VCaP (cell line): Measurements from ENCODE around the gene GPC1.

ENCODE experiments used
- H3K27ac ChIP-seq: fragments of 450-650 bp; 2 replicates; pipeline ENCODE4 v1.5.1; 2017
- TF ChIP-seq, protein P1 (sequence below): fragments of 450-650 bp; conservative IDR thresholded peaks from 2 replicates; pipeline ENCODE4 v1.5.1; 2017; ENCODE audit warnings: mild to moderate bottlenecking, moderate library complexity

The GPC1 gene

DNA sequence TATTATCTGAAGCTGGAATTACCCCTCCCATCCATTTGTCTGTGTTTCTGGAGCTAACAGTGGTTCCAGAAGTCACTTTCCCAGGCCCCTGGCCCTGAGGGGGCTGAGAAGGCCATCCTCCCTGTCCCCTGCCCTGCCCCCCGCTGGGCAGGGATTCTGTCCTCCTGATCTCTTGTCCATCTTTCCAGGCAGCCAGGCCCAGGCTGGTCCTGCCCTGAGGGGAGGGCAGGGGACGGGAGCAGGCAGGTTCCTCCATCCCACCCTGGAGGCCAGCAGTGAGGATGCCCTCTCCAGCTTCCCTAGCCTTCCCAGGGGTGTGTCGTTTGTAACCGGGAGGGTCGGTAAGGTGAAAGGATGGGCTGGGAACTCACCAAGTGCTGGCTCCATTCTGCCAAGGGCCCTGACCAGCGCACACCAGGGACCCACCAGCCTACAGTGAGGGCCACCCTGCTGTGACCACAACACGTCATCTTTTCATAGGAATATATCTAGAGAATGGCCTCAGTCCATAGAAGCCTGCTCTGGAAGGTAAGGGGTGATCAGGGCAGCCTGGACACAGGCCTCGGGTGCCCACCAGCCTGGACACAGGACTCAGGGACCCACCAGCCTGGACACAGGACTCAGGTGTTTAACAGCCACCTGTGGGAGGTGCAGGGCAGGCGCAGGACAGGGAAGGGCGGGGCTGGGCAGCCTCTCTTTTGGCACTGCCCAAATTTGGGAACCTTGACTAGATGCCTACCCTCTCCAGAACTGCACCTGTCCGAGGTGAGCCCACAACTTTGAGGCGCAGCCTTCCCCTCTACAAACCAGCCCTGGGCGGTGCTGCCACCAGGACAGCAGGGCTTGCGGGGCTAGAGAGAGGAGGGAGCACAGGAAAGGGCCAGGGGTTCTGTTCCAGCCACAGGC lies 35.8 kb upstream of the GPC1 start:
- TF ChIP-seq, protein P1, sequence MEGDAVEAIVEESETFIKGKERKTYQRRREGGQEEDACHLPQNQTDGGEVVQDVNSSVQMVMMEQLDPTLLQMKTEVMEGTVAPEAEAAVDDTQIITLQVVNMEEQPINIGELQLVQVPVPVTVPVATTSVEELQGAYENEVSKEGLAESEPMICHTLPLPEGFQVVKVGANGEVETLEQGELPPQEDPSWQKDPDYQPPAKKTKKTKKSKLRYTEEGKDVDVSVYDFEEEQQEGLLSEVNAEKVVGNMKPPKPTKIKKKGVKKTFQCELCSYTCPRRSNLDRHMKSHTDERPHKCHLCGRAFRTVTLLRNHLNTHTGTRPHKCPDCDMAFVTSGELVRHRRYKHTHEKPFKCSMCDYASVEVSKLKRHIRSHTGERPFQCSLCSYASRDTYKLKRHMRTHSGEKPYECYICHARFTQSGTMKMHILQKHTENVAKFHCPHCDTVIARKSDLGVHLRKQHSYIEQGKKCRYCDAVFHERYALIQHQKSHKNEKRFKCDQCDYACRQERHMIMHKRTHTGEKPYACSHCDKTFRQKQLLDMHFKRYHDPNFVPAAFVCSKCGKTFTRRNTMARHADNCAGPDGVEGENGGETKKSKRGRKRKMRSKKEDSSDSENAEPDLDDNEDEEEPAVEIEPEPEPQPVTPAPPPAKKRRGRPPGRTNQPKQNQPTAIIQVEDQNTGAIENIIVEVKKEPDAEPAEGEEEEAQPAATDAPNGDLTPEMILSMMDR = no peak
- H3K27ac ChIP-seq = no peak overlapping the region

DNA sequence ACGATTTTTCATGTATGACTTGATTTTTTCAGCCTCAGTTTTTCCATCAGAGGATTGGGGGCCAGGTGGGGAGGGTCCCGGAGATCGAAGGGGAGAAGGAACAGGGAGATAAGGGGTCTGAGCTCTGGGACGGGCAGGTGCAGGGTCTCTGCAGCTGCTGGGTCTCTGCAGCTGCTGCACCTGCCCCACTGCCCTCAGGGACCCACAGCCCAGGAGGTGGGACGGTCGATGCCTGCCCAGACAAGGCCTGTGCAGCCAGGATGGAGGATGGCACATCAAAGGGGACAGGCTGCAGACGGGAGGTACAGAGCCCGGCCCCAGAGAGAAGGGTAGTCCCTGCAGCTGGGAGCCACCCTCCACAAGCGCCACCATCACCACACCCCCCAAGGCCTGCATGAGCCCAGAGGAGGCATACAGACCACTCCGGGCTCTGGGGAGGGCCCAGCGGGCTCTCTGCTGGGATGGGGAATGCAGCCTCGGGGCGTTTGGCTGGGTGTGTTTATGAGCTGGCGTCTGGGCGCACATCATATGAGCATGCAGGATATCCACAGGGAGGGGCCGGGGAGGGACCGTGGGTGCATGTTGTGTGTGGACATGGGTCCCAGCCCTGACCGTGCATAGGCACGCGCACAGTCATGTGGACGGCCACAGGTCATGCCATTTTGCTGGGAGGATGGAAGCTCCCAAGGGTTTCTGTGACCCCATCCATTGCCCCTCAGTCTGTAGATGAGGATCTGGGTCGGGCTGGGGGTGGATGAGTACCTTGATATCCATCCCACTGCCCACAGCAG lies 34.9 kb upstream of the GPC1 start:
- H3K27ac ChIP-seq = no peak overlapping the region
- TF ChIP-seq, protein P1 = no peak

DNA sequence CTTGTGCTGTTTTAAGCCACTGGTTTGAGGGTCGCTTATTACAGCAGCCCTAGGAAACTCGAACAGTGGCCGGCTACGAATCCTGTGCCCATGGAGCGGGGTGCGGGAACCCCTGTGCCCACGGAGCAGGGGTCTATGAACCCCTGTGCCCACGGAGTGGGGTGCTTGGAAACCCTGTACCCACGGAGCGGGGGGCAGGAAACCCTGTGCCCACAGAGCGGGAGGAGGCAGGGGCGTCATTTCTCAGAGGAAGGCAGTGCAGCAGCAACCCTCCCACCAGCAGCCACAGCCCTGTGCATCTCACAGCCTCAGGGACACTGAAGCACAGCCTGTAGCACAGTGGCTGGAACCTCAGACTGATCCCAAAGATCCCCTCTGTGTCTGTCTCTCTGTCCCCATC lies 34.2 kb upstream of the GPC1 start:
- TF ChIP-seq, protein P1 = no peak
- no peak overlapping the region for H3K27ac ChIP-seq

DNA sequence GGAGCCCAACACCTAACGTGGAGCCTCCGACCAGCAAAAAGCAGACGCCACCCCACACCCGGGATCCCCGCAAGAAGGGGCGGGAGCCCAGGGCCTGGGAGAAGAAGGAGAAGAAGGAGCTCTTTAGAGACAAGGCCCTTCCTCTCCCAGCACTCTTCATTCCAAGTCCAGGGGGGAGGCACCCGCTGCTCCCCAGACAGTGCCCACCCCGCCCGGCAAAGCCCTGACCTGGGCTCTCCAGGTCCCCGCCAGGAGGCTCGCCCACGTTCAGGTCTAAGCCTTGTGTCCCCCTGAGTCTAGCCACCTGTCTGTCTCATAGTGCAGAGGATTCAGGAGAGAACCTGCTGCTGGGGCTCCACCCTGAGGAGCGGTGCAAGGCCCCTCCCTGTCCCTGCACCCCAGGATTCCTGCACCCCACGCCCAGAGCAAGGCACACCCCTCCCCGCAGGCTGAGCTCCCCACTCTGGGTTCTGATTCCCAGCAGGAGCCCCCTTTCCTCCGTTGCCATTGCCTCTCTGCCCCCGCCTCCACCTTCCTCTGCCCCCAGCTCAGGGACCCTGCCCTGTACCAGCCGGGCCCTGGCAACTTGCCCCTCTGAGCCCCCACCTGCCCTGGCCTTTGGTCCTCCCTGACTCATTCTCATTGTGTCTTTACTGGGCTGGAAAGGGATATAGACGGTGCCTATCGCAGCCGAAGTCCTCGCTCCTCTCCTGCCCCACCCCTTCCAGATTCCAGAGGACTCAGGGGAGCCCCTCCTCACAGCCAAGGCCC lies 33.5 kb upstream of the GPC1 start:
- TF ChIP-seq, protein P1 = no peak
- H3K27ac ChIP-seq = no peak overlapping the region

DNA sequence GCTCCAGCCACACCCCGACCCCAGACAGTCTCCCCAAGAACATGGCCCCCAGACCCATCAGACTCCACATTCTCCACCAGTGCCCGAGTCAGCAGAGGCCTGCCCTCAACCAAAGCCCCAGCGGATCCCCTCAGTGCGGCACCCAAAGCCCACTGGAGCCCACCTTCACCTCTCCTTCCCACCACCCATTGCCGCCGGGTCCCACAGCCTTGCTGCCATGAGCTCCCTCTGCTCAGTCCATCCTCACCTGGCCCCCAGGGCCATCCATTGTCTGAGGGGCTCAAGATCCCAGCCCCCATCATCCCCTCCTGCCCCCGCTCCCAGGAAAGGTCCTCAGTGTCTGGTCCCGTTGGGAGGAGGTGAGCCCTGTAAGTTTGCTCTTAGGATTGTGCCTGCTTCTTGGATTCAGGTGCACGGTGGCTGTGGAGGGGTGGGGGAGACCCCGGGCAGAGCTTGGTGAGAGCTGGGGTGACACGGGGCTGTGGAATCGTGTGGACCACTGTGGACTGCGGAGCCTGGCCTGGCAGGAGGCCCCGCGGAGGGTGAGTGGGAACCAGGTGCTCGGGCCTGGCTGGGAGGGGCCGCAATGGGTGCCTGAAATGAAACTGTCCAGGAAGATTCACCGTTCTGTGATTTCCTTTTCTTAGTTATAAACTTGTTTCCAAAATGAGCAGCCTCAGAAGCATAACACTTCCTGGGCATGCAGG lies 32.7 kb upstream of the GPC1 start:
- TF ChIP-seq, protein P1 = no peak
- H3K27ac ChIP-seq = no peak overlapping the region

DNA sequence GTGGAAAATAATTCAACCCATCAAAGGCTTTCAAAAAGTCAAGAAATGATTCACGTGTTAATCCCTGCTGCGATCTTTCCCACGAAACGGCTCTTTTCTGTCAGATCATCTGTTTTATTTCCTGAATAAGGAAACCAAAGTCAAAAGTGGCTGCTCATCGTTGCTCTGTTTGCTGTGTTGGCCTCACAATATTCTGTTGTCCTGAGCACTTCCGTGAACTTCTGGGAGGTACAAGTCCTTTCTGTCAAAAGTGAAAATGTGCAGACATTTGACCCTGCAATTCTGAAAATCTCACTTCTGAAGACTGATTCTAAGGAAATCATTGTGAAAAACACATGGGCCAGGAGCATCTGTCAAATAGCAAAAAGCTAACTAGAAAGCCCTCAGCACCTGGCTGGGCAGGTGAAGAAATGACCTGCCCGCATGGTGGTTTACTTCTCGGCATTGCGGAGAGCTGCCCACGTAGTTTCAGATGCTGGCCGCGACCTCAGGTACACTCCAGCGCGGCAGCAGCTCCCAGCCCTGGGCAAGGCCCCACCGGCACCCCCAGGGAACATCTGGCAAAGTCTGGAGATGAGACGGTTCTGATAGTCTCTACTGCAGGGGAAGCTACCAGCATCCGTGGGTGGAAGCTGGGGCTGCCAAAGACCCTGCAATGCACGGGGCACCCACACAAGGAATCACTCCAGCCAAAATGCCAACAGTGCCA lies 31.9 kb upstream of the GPC1 start:
- no peak overlapping the region for H3K27ac ChIP-seq
- TF ChIP-seq, protein P1 = no peak
